Subcutaneous abdominal adipose tissue (tissue), 5 donors: Measurements from ENCODE around the gene EVPL.

Experiments used
- H3K27ac ChIP-seq: one replicate; pipeline ENCODE4 v1.7.0; 2013; ENCODE audit warnings: low read depth, mild to moderate bottlenecking, inconsistent platforms, low read length, moderate library complexity
- H3K27me3 ChIP-seq, 5 donors: one replicate each; pipeline ENCODE4 v1.7.0; 2013; ENCODE audit warnings: low read length in 5 of 5, inconsistent platforms in 1 of 5; ENCODE audit not compliant: control insufficient read depth in 5 of 5, insufficient read depth in 4 of 5
- H3K36me3 ChIP-seq, 5 donors: one replicate each; pipeline ENCODE4 v1.7.0; 2013; ENCODE audit warnings: low read length in 5 of 5; ENCODE audit not compliant: control insufficient read depth in 5 of 5, insufficient read depth in 5 of 5
- H3K4me1 ChIP-seq, 5 donors: one replicate each; pipeline ENCODE4 v1.7.0; 2013; ENCODE audit warnings: low read length in 5 of 5, mild to moderate bottlenecking in 3 of 5, moderate library complexity in 1 of 5; ENCODE audit not compliant: control insufficient read depth in 5 of 5, insufficient read depth in 5 of 5
- H3K4me3 ChIP-seq, 5 donors: one replicate each; pipeline ENCODE4 v1.7.0; 2013; ENCODE audit warnings: low read length in 5 of 5, low read depth in 1 of 5
- H3K9ac ChIP-seq, 5 donors: one replicate each; pipeline ENCODE4 v1.7.0; 2013; ENCODE audit warnings: low read length in 5 of 5, mild to moderate bottlenecking in 4 of 5, moderate library complexity in 3 of 5
- H3K9me3 ChIP-seq, 5 donors: one replicate each; pipeline ENCODE4 v1.7.0; 2013; ENCODE audit warnings: low read length in 5 of 5; ENCODE audit not compliant: control insufficient read depth in 5 of 5
- donor health status: healthy.
- donor health status: healthy.
- donor health status: healthy.
- donor health status: healthy.
- donor health status: healthy.

Gene EVPL

DNA sequence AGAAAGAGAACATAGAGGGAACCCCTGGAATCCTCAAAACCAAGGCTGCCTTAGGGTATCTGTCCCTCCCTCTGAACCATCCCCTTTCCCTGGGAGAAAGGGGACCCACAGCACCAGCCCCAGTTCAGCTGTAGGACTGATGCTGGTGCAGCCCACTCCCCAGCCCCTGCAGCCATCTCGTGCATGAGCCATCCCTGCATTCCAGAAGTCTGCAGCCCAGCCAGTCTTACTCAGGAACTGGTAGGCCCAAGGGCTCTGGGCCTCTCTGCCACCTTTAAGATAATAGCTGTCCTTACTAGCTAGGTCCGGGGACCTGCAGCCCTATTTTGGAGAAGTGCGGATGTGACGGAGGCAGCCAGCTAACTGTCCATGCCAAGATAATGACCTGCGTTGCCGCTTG, 6.0 kb upstream of the EVPL start:
- no peak overlapping the region for H3K27ac ChIP-seq
- H3K9ac ChIP-seq: no peak overlapping the region
- H3K27me3 ChIP-seq: peaks cover 0 to 5% (median 0%) of the 10 kb centered on the region in 5 donors
- peaks cover 0 to 10% (median 4%) of the 10 kb centered on the region in 5 donors for H3K4me1 ChIP-seq
- H3K36me3 ChIP-seq: peaks cover under 1 to 4% (median 3%) of the 10 kb centered on the region in 5 donors
- H3K9me3 ChIP-seq: no peaks in the 10 kb centered on the region
- H3K4me3 ChIP-seq: no peak overlapping the region

DNA sequence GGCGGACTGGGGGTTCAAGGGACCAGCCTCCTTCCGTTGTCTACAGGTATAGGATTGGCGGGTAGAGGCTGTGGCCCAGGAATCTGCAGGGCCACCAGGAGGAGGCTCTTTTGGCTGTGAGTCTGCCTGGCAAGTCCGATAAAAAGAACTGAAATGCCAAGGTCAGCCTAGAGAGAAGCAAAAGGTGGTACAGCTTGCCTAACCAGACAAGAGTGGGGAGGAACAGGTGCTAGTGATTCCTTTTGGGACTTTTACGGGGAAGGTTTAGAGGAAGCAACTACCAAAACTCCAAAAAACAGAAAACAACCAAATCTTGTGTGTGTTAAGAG, 5.6 kb upstream of the EVPL start:
- no peak overlapping the region for H3K4me3 ChIP-seq
- peaks cover 0 to 5% (median 0%) of the 10 kb centered on the region in 5 donors for H3K27me3 ChIP-seq
- H3K9ac ChIP-seq: no peak overlapping the region
- H3K4me1 ChIP-seq: peaks cover 0 to 10% (median 4%) of the 10 kb centered on the region in 5 donors
- H3K27ac ChIP-seq: no peak overlapping the region
- peaks cover 0 to 1% (median 0%) of the 10 kb centered on the region in 5 donors for H3K36me3 ChIP-seq
- no peaks in the 10 kb centered on the region for H3K9me3 ChIP-seq

DNA sequence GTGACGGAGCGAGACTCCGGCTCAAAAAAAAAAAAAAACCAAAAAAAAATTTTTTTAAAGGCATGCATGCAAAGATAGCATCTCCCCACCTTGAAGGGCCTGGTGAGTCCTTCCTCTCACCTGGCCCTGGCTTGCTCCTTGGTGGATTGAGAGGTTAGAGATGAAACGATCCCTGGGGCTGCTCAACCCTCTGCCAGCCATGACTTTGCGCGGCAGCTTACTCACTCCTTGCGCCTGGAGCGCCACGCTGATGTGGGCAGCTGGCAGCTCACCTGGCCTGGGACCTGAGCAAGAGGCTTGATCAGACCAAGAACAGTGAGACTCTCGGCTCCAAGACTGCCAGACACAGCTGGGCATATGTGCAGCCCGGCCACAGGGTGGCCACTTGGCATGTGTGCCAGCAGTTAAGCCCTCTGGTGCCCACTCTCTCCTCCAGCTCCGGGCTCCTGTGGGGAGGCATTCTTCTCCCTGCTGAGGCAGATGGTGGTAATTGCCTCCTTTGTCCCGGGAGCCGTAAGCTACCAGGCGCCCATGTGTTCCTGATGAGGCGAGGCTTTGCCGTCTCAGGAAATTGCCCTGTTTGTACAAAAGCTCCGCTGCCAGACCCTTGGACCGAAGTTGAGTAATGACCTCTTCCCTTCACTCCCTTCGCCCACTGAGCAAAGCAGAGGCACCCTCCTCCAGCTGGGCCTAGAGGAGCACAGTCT, 5.1 kb upstream of the EVPL start:
- H3K9me3 ChIP-seq: no peaks in the 10 kb centered on the region
- no peaks in the 10 kb centered on the region for H3K36me3 ChIP-seq
- peaks cover 0 to 5% (median 0%) of the 10 kb centered on the region in 5 donors for H3K27me3 ChIP-seq
- no peak overlapping the region for H3K9ac ChIP-seq
- no peak overlapping the region for H3K27ac ChIP-seq
- peaks cover 0 to 10% (median 4%) of the 10 kb centered on the region in 5 donors for H3K4me1 ChIP-seq
- H3K4me3 ChIP-seq: no peak overlapping the region

DNA sequence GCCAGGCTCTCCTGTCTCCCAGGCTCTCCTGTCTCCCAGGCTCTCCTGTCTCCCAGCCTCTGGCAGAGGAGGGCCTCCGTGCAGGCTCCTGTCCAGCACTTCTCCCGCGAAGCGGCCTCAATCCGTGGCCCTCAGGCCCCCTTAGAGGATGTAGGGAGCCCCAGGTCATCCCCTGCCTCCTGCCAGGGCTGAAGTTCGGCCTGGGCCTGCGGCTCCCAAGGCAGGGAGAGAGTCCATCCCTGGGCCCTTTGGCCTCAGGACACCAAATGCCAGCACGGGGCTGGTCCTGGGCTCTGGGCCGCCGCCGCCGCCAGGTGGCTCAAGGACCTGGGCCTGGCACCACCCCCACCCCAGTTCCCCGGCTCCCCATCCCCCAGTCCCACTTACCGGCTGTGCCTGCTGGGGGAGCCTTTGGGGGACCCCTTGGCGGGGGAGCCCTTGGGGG, 370 bp downstream of the EVPL start:
- Histone ChIP-seq H3K9ac (no peak overlapping the region), H3K27ac (no peak overlapping the region), H3K4me3 (no peak overlapping the region)

DNA sequence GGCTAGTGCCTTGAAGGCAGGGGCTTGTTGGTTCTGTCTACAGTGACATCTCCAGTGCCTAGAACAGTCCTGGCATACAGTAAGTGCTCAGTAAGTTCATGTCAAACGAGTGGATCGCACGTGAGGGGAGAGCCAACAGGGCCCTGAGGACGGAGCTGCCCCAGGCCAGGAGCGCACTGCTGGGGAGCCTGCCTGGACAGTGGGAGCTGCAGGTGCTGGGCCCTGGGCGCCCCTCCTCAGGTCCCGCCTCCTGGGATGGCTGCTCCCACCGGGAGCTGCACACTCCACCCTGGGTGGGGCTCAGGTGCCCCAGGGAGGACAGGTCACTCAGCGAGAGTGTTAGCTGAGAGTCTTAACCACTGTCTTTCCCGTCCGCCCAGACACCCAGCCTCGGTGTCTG, 1.8 kb downstream of the EVPL start:
- no peaks in the 10 kb centered on the region for H3K36me3 ChIP-seq
- H3K27me3 ChIP-seq: peaks cover 0 to 17% (median 4%) of the 10 kb centered on the region in 5 donors
- no peaks in the 10 kb centered on the region for H3K9me3 ChIP-seq
- peaks cover 0 to 8% (median 0%) of the 10 kb centered on the region in 5 donors for H3K4me1 ChIP-seq
- H3K4me3 ChIP-seq: no peak overlapping the region
- H3K9ac ChIP-seq: no peak overlapping the region
- no peak overlapping the region for H3K27ac ChIP-seq

More for the DNA sequence above, 370 bp downstream of the EVPL start:
- Histone ChIP-seq H3K36me3 (no peaks in the 10 kb centered on the region), H3K4me1 (peaks cover 0 to 8% (median 0%) of the 10 kb centered on the region in 5 donors), H3K27me3 (peaks cover 0 to 17% (median 4%) of the 10 kb centered on the region in 5 donors), H3K9me3 (no peaks in the 10 kb centered on the region)

DNA sequence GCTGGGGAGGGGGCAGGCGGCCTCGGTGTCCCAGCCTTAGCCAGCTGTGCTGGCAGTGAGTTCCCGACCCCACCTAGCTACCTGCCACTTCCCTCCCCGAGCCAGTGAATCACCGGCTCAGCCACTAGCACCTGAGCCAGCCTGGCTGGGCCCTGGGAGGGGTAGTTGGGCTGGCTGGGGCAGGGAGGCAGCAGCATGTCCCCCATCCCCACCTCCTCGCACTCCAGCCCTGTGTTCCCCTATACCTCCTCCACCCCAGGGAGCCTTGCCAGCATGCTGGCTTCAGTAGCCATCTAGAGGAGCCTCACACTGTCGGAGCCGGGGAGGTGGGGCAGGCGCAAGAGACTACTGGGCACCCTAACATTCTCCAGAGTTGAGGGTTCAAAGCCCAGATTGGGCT, 2.8 kb downstream of the EVPL start:
- Histone ChIP-seq H3K27ac (no peak overlapping the region), H3K9ac (no peak overlapping the region), H3K36me3 (no peaks in the 10 kb centered on the region), H3K4me3 (no peak overlapping the region), H3K9me3 (no peaks in the 10 kb centered on the region), H3K4me1 (peaks cover 0 to 1% (median 0%) of the 10 kb centered on the region in 5 donors), H3K27me3 (peaks cover 0 to 14% (median 4%) of the 10 kb centered on the region in 5 donors)

DNA sequence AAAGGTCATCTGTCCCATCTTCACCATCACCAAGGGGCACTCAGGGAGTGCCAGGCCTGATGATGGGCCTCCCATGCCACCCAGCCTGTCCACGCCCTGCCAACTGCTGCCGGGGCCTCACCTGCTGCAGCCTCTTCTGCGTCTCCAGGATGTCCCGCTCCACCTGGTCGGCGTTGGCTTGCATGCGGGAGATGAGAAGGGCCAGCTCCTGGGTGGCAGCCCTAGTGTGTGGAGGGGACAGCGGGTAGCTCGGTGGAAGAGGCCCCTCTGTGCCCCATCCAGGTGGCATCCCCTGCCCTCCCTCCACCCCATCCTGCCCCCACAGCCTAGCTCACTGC, 3.2 kb downstream of the EVPL start:
- H3K36me3 ChIP-seq: no peaks in the 10 kb centered on the region
- H3K9ac ChIP-seq: no peak overlapping the region
- no peak overlapping the region for H3K27ac ChIP-seq
- H3K4me3 ChIP-seq: no peak overlapping the region
- peaks cover 0 to 14% (median 4%) of the 10 kb centered on the region in 5 donors for H3K27me3 ChIP-seq
- no peaks in the 10 kb centered on the region for H3K9me3 ChIP-seq
- H3K4me1 ChIP-seq: no peaks in the 10 kb centered on the region

DNA sequence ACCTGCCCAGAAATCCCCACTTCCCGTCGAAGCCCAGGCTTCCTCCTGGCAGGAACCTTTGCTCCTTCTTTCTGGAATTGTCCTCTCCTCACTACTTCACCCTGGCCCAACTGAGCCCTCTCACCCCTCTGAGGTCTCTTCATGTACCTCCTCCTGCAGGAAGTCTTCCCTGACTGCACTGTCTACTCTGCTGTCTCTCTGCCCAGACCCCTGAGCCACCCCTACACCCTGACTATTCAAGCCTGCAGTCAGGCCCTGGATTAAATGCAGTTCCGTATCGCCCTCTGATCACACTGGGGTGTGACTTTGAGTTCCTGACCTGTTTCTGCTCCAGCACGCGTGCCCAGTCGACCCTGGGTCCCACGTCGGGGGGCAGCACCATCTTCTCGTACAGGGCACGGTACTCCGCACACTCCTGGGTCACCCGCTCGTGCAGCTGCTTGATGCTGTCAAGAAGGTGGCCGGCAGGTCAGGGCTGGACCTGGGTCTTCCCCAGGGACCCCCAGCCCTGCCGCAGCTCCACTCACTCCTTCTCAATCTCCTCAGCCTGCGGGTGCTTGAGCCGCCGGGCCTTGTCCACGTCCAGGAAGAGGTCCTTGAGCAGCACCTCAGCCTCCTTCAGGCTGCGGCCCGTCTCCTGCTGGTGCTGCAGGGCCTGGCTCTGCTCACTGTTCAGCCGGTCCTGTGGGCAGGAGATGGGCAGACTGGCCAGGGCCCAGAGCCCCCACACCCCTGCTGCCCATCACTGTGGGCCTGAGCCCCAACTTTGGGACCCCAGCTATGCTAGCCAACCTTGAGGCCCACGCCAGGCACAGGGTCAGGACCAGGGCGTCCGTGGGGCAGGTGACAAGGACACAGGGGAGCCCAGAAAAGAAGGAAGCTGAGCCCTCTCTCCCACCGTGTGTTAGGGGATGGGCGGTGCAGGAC, 3.9 kb downstream of the EVPL start:
- Histone ChIP-seq H3K4me1 (no peaks in the 10 kb centered on the region), H3K9ac (no peak overlapping the region), H3K4me3 (no peak overlapping the region), H3K36me3 (no peaks in the 10 kb centered on the region), H3K27me3 (peaks cover 0 to 14% (median 5%) of the 10 kb centered on the region in 5 donors), H3K9me3 (no peaks in the 10 kb centered on the region), H3K27ac (no peak overlapping the region)

DNA sequence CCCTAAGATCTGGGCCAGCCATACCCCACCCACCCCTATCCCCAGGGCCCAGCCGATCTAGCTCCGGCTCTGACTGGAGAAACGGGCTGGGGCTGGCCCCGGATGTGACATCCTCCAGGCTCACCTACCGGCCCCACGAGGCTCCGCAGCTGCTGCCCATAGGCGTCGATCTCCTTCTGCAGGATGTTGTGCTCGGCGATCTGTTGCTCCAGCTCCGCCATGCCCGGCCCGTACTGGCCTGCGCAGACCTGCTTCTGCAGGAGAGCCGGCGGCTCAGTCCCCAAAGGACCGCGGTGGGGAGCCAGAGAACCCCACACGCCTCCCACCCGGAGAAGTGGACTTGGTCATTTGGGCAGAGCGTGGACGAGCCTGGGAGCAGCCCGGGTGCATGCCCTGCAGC, 4.8 kb downstream of the EVPL start:
- H3K27ac ChIP-seq: no peak overlapping the region
- no peaks in the 10 kb centered on the region for H3K4me1 ChIP-seq
- no peaks in the 10 kb centered on the region for H3K36me3 ChIP-seq
- H3K4me3 ChIP-seq: no peak overlapping the region
- H3K9me3 ChIP-seq: no peaks in the 10 kb centered on the region
- no peak overlapping the region for H3K9ac ChIP-seq
- peaks cover 0 to 14% (median 5%) of the 10 kb centered on the region in 5 donors for H3K27me3 ChIP-seq

DNA sequence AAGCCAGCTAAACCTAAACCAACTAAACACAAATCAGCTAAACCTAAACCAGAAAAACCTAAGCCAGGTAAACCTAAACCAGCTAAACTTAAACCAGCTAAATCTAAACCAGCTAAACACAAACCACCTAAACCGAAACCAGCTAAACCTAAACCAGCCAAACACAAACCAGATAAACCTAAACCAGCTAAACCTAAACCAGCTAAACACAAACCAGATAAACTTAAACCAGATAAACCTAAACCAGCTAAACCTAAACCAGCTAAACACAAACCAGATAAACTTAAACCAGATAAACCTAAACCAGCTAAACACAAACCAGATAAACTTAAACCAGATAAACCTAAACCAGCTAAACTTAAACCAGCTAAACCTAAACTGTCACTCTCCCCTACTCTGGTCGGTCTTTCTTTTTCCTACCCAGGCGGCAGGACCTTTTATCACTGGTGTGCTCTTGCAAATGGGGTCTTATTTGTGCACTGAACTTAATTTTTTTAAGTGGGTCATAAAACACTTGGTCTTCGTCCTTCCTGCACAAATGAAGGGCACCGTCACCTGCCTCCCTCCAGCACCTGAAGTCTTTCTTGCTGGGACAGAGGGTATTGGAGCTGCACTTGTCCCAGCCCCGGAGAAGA, 7.2 kb downstream of the EVPL start:
- Histone ChIP-seq H3K4me3 (no peak overlapping the region), H3K27ac (no peak overlapping the region), H3K4me1 (no peaks in the 10 kb centered on the region), H3K36me3 (no peaks in the 10 kb centered on the region), H3K27me3 (peaks cover 0 to 13% (median 8%) of the 10 kb centered on the region in 5 donors), H3K9me3 (no peaks in the 10 kb centered on the region), H3K9ac (no peak overlapping the region)
